ENCODE data around the gene CWH43. TPM values are rescaled to one million over a fixed set of nuclear protein-coding genes. Genes with fewer than 3 reads are reported as not detected.
"Not testable (repeated sequence)": the region's sequence is repeated elsewhere in the genome, so short reads cannot be mapped to it uniquely, and the experiment has no call there.

CWH43 gene
- total RNA-seq, 1 donor from 2014 or later = not detected

- no peak for TF ChIP-seq CTCF (conservative IDR thresholded peaks at IDR 0.05)
- Mint-ChIP-seq H3K36me3 (no peaks in the 10 kb centered on the region), H3K27me3 (peaks cover 27% of the 10 kb centered on the region), H3K4me3 (no peak overlapping the region), H3K27ac (no peak overlapping the region), H3K9me3 (no peaks in the 10 kb centered on the region), H3K4me1 (ENCODE audit: unreplicated experiment) (no peaks in the 10 kb centered on the region)
- no peak for DNase-seq (ENCODE audit: extremely low spot score, unreplicated experiment)
These were observed 11.0 kb upstream of the CWH43 start for GRCh38 chr4:48974979-48975640.

GRCh38 chr4:48976041-48976440, 10.0 kb upstream of the CWH43 start:
- TF ChIP-seq CTCF (conservative IDR thresholded peaks at IDR 0.05) = no peak
- peaks cover 31% of the 10 kb centered on the region for H3K27me3 Mint-ChIP-seq
- H3K9me3 Mint-ChIP-seq = no peaks in the 10 kb centered on the region
- no peaks in the 10 kb centered on the region for H3K4me1 Mint-ChIP-seq (ENCODE audit: unreplicated experiment)
- H3K27ac Mint-ChIP-seq = no peak overlapping the region
- H3K4me3 Mint-ChIP-seq = no peak overlapping the region
- no peaks in the 10 kb centered on the region for H3K36me3 Mint-ChIP-seq
- DNase-seq (ENCODE audit: extremely low spot score, unreplicated experiment) = no peak

- DNase-seq (ENCODE audit: extremely low spot score, unreplicated experiment) = no peak
These were observed 6.0 kb upstream of the CWH43 start for GRCh38 chr4:48979914-48980579.

GRCh38 chr4:48984005-48984404, 2.1 kb upstream of the CWH43 start:
- not testable (repeated sequence) for H3K4me1 Mint-ChIP-seq (ENCODE audit: unreplicated experiment); H3K9me3 Mint-ChIP-seq; DNase-seq (ENCODE audit: extremely low spot score, unreplicated experiment); H3K36me3 Mint-ChIP-seq; H3K4me3 Mint-ChIP-seq; H3K27ac Mint-ChIP-seq
- peaks cover 67% of the 10 kb centered on the region for H3K27me3 Mint-ChIP-seq

More at GRCh38 chr4:48979914-48980579, 6.0 kb upstream of the CWH43 start:
- no peak overlapping the region for H3K27ac Mint-ChIP-seq
- H3K4me1 Mint-ChIP-seq (ENCODE audit: unreplicated experiment) = no peaks in the 10 kb centered on the region
- no peak for TF ChIP-seq CTCF (conservative IDR thresholded peaks at IDR 0.05)
- H3K9me3 Mint-ChIP-seq = no peaks in the 10 kb centered on the region
- no peak overlapping the region for H3K4me3 Mint-ChIP-seq
- peaks cover 53% of the 10 kb centered on the region for H3K27me3 Mint-ChIP-seq
- no peaks in the 10 kb centered on the region for H3K36me3 Mint-ChIP-seq

- no peak for TF ChIP-seq CTCF (conservative IDR thresholded peaks at IDR 0.05)
- no peak overlapping the region for H3K4me3 Mint-ChIP-seq
These were observed 486 bp upstream of the CWH43 start for GRCh38 chr4:48985602-48985975.

GRCh38 chr4:48986654-48987164, 634 bp downstream of the CWH43 start:
- Mint-ChIP-seq H3K27ac (no peak overlapping the region), H3K4me1 (ENCODE audit: unreplicated experiment) (no peaks in the 10 kb centered on the region)

More at GRCh38 chr4:48985602-48985975, 486 bp upstream of the CWH43 start:
- DNase-seq (ENCODE audit: extremely low spot score, unreplicated experiment) = no peak
- H3K9me3 Mint-ChIP-seq = no peaks in the 10 kb centered on the region
- peaks cover 77% of the 10 kb centered on the region for H3K27me3 Mint-ChIP-seq
- no peaks in the 10 kb centered on the region for H3K4me1 Mint-ChIP-seq (ENCODE audit: unreplicated experiment)
- no peak overlapping the region for H3K27ac Mint-ChIP-seq
- H3K36me3 Mint-ChIP-seq = no peaks in the 10 kb centered on the region

More at GRCh38 chr4:48986654-48987164, 634 bp downstream of the CWH43 start:
- H3K36me3 Mint-ChIP-seq = no peaks in the 10 kb centered on the region
- DNase-seq (ENCODE audit: extremely low spot score, unreplicated experiment) = no peak
- no peak overlapping the region for H3K4me3 Mint-ChIP-seq
- no peaks in the 10 kb centered on the region for H3K9me3 Mint-ChIP-seq
- peaks cover 73% of the 10 kb centered on the region for H3K27me3 Mint-ChIP-seq
- no peak for TF ChIP-seq CTCF (conservative IDR thresholded peaks at IDR 0.05)
